Eye (tissue), 1 donor: ENCODE measurements around the gene PIK3C2A.
"Not testable (repeated sequence)": the region's sequence is repeated elsewhere in the genome, so short reads cannot be mapped to it uniquely, and the experiment has no call there.

Experiments used
- DNase-seq: peaks from one replicate; pipeline ENCODE4 v3.0.0-alpha.2; 2015

Gene PIK3C2A

GRCh38 chr11:17207317-17208256 is at the start of gene PIK3C2A:
TSS of gene PIK3C2A (minus strand) at chr11:17207986. CDS start at chr11:17169741, 38,245 bp downstream.
- peak; percentile 98 for DNase-seq

- no peak for DNase-seq
Observed at GRCh38 chr11:17257196-17257595, 49.4 kb upstream of the PIK3C2A start.

GRCh38 chr11:17256512-17256911 is 48.7 kb upstream of the PIK3C2A start:
- peak; percentile 8 for DNase-seq

GRCh38 chr11:17252704-17253103 is 44.9 kb upstream of the PIK3C2A start:
- DNase-seq: no peak

GRCh38 chr11:17250561-17251350 is 43.0 kb upstream of the PIK3C2A start:
- DNase-seq: no peak

- DNase-seq: no peak
Observed at GRCh38 chr11:17244046-17244445, 36.3 kb upstream of the PIK3C2A start.

GRCh38 chr11:17242954-17243353 is 35.2 kb upstream of the PIK3C2A start:
- not testable (repeated sequence) for DNase-seq

GRCh38 chr11:17240780-17241179 is 33.0 kb upstream of the PIK3C2A start:
- no peak for DNase-seq

GRCh38 chr11:17239927-17240326 is 32.1 kb upstream of the PIK3C2A start:
- DNase-seq: not testable (repeated sequence)

GRCh38 chr11:17238377-17238776 is 30.6 kb upstream of the PIK3C2A start:
- peak; percentile 16 for DNase-seq

GRCh38 chr11:17233101-17233500 is 25.3 kb upstream of the PIK3C2A start:
- no peak for DNase-seq

GRCh38 chr11:17230867-17231851 is 23.4 kb upstream of the PIK3C2A start:
- no peak for DNase-seq

- DNase-seq: no peak
Observed at GRCh38 chr11:17229481-17230152, 21.8 kb upstream of the PIK3C2A start.

GRCh38 chr11:17228186-17228925 is 20.6 kb upstream of the PIK3C2A start:
- DNase-seq: not testable (repeated sequence)

- DNase-seq: no peak
Observed at GRCh38 chr11:17224727-17225126, 16.9 kb upstream of the PIK3C2A start.

- no peak for DNase-seq
Observed at GRCh38 chr11:17221968-17222367, 14.2 kb upstream of the PIK3C2A start.

GRCh38 chr11:17219016-17219415 is 11.2 kb upstream of the PIK3C2A start:
- DNase-seq: peak; percentile 22

- DNase-seq: no peak
Observed at GRCh38 chr11:17218403-17218802, 10.6 kb upstream of the PIK3C2A start.

GRCh38 chr11:17217401-17217800 is 9.6 kb upstream of the PIK3C2A start:
- no peak for DNase-seq

- no peak for DNase-seq
Observed at GRCh38 chr11:17214338-17214737, 6.6 kb upstream of the PIK3C2A start.

GRCh38 chr11:17211286-17211685 is 3.5 kb upstream of the PIK3C2A start:
- DNase-seq: no peak
